OCI-LY3 (cell line): ENCODE data around the gene ERBB2.

Experiments
- H2AFZ ChIP-seq: fragments of 200-600, 300-600 bp; shearing (Covaris generic); 2 replicates; pipeline ENCODE4 v1.6.0; 2014; ENCODE audit warnings: antibody characterized with exemption, low read depth, low read length
- H3K27ac ChIP-seq: fragments of 200-600, 300-600 bp; sonication (generic); 2 replicates; pipeline ENCODE4 v1.5.1; 2014; ENCODE audit warnings: mild to moderate bottlenecking, low read length, moderate library complexity, mixed read lengths
- H3K27me3 ChIP-seq: fragments of 200-600, 300-600 bp; sonication (generic); 2 replicates; pipeline ENCODE4 v1.6.1; 2014; ENCODE audit warnings: low read depth, low read length, mixed read lengths
- H3K36me3 ChIP-seq: fragments of 200-600, 300-600 bp; sonication (generic); replicated peaks from 2 replicates; pipeline ENCODE3; 2014; ENCODE audit warnings: low read depth, low read length, mixed read lengths
- H3K4me1 ChIP-seq: fragments of 300-600, 200-600 bp; sonication (generic); 2 replicates; pipeline ENCODE4 v1.6.1; 2014; ENCODE audit warnings: low read length, mixed read lengths
- H3K4me2 ChIP-seq: fragments of 200-600, 300-600 bp; sonication (generic); 2 replicates; pipeline ENCODE4 v1.6.1; 2014; ENCODE audit warnings: low read length, mixed read lengths
- H3K4me3 ChIP-seq: fragments of 300-600, 200-600 bp; sonication (generic); 2 replicates; pipeline ENCODE4 v1.5.1; 2014; ENCODE audit warnings: antibody characterized with exemption, mild to moderate bottlenecking, low read length, moderate library complexity
- H3K79me2 ChIP-seq: fragments of 300-600, 200-600 bp; shearing (Covaris generic); 2 replicates; pipeline ENCODE4 v1.6.1; 2014; ENCODE audit warnings: mild to moderate bottlenecking, low read length, mixed read lengths
- H3K9ac ChIP-seq: fragments of 300-600, 200-600 bp; shearing (Covaris generic); 2 replicates; pipeline ENCODE4 v1.6.0; 2014; ENCODE audit warnings: mild to moderate bottlenecking, low read length, moderate library complexity
- H3K9me3 ChIP-seq: fragments of 200-600, 300-600 bp; shearing (Covaris generic); 2 replicates; pipeline ENCODE4 v1.6.1; 2014; ENCODE audit warnings: low read length, mixed read lengths; ENCODE audit not compliant: insufficient read depth
- H4K20me1 ChIP-seq: fragments of 200-600, 300-600 bp; sonication (generic); 2 replicates; pipeline ENCODE4 v1.6.1; 2016; ENCODE audit warnings: low read length, mixed read lengths; ENCODE audit not compliant: insufficient read depth
- EZH2phosphoT487 ChIP-seq: fragments of 200-600 bp; shearing (Covaris generic); IDR thresholded peaks from 2 replicates; pipeline ENCODE4 v1.6.1; 2018; ENCODE audit warnings: antibody characterized with exemption, mixed run types, low read depth
- TF ChIP-seq, protein P1 (sequence below): fragments of 200-600, 300-600 bp; sonication (generic); IDR thresholded peaks from 2 replicates; pipeline ENCODE4 v1.5.1; 2014; ENCODE audit warnings: antibody characterized with exemption, low read length, low read depth

The ERBB2 gene

GRCh38 chr17:39699818-39700147, at the start of gene ERBB2:
Gene ERBB2, plus strand, starts transcription at chr17:39700064. Its CDS starts 175 bp downstream, at chr17:39700239.
- Histone ChIP-seq H3K4me1 (peaks cover 9% of the 10 kb centered on the region), H3K27me3 (no peaks in the 10 kb centered on the region), H3K4me2 (no peak within 1 kb of the TSS), H3K27ac (no peak within 1 kb of the TSS), H3K9me3 (no peaks in the 10 kb centered on the region), H3K79me2 (no peaks in the 10 kb centered on the region), H3K4me3 (no peak within 1 kb of the TSS), H4K20me1 (no peaks in the 10 kb centered on the region), H2AFZ (no peak within 1 kb of the TSS), H3K36me3 (no peaks in the 10 kb centered on the region), H3K9ac (no peak within 1 kb of the TSS)
- TF ChIP-seq EZH2phosphoT487 = no peak
- TF ChIP-seq, protein P1, sequence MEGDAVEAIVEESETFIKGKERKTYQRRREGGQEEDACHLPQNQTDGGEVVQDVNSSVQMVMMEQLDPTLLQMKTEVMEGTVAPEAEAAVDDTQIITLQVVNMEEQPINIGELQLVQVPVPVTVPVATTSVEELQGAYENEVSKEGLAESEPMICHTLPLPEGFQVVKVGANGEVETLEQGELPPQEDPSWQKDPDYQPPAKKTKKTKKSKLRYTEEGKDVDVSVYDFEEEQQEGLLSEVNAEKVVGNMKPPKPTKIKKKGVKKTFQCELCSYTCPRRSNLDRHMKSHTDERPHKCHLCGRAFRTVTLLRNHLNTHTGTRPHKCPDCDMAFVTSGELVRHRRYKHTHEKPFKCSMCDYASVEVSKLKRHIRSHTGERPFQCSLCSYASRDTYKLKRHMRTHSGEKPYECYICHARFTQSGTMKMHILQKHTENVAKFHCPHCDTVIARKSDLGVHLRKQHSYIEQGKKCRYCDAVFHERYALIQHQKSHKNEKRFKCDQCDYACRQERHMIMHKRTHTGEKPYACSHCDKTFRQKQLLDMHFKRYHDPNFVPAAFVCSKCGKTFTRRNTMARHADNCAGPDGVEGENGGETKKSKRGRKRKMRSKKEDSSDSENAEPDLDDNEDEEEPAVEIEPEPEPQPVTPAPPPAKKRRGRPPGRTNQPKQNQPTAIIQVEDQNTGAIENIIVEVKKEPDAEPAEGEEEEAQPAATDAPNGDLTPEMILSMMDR = no peak

GRCh38 chr17:39650121-39650579, 49.7 kb upstream of the ERBB2 start:
- no peak overlapping the region for H3K27ac ChIP-seq
- no peak overlapping the region for H3K4me2 ChIP-seq
- no peaks in the 10 kb centered on the region for H3K27me3 ChIP-seq
- H2AFZ ChIP-seq = no peak overlapping the region
- H3K79me2 ChIP-seq = peaks cover 6% of the 10 kb centered on the region; the same call in 1 of the 2 replicates
- H3K36me3 ChIP-seq = no peaks in the 10 kb centered on the region
- no peaks in the 10 kb centered on the region for H3K9me3 ChIP-seq
- no peaks in the 10 kb centered on the region for H3K4me1 ChIP-seq
- H3K9ac ChIP-seq = no peak overlapping the region
- no peak overlapping the region for H3K4me3 ChIP-seq
- H4K20me1 ChIP-seq = no peaks in the 10 kb centered on the region; the same call in 1 of the 2 replicates
- TF ChIP-seq, protein P1 = no peak
- no peak for TF ChIP-seq EZH2phosphoT487

DNA sequence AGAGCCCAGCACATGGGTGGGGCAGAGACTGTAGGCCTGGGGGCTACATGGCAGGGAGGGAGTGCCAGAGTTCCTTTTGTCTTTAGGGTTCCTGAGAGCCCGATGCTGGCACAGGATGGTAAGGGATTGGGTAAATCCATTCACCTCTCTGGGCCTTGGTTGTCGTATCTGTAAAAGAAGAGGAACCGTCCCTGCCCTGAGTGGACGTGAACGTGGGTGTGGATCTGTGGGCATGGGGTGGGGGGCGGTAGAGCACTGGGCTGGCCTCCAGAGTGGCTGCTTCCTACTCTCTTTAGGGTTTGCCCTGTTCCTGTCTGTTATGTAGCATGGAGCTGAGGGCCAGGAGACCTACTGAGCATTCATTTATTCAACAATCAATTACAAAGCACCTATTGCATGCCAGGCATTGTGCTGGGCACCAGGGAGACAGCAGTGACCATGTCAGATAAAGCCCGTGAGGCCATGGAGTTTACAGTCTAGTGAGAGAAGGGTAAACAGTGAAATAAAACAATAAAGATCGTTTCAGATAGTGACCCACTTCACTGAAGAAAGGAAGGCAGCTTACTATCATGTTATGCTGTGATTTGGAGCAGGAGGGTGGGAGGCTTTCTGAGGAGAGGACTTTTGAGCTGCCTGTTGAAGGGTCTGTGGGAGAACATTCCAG, 47.8 kb upstream of the ERBB2 start:
- Histone ChIP-seq H2AFZ (no peak overlapping the region), H3K27ac (no peak overlapping the region)

GRCh38 chr17:39652587-39653315, 47.1 kb upstream of the ERBB2 start:
- Histone ChIP-seq H3K27ac (no peak overlapping the region), H3K36me3 (no peaks in the 10 kb centered on the region), H3K79me2 (no peaks in the 10 kb centered on the region), H3K4me3 (no peak overlapping the region), H3K9me3 (no peaks in the 10 kb centered on the region), H3K4me2 (no peak overlapping the region), H3K4me1 (no peaks in the 10 kb centered on the region), H4K20me1 (no peaks in the 10 kb centered on the region; the same call in 1 of the 2 replicates), H3K9ac (no peak overlapping the region), H3K27me3 (no peaks in the 10 kb centered on the region), H2AFZ (no peak overlapping the region)
- no peak for TF ChIP-seq EZH2phosphoT487
- TF ChIP-seq, protein P1 = no peak

More for the DNA sequence above, 47.8 kb upstream of the ERBB2 start:
- Histone ChIP-seq H3K9ac (no peak overlapping the region), H3K9me3 (no peaks in the 10 kb centered on the region), H3K4me2 (no peak overlapping the region), H3K4me3 (no peak overlapping the region), H4K20me1 (no peaks in the 10 kb centered on the region; the same call in 1 of the 2 replicates), H3K79me2 (peaks cover 3% of the 10 kb centered on the region; the same call in 1 of the 2 replicates), H3K4me1 (no peaks in the 10 kb centered on the region), H3K36me3 (no peaks in the 10 kb centered on the region), H3K27me3 (no peaks in the 10 kb centered on the region)
- TF ChIP-seq, protein P1 = no peak
- no peak for TF ChIP-seq EZH2phosphoT487
